ENCODE data around the gene RAB1B.

RAB1B gene

DNA sequence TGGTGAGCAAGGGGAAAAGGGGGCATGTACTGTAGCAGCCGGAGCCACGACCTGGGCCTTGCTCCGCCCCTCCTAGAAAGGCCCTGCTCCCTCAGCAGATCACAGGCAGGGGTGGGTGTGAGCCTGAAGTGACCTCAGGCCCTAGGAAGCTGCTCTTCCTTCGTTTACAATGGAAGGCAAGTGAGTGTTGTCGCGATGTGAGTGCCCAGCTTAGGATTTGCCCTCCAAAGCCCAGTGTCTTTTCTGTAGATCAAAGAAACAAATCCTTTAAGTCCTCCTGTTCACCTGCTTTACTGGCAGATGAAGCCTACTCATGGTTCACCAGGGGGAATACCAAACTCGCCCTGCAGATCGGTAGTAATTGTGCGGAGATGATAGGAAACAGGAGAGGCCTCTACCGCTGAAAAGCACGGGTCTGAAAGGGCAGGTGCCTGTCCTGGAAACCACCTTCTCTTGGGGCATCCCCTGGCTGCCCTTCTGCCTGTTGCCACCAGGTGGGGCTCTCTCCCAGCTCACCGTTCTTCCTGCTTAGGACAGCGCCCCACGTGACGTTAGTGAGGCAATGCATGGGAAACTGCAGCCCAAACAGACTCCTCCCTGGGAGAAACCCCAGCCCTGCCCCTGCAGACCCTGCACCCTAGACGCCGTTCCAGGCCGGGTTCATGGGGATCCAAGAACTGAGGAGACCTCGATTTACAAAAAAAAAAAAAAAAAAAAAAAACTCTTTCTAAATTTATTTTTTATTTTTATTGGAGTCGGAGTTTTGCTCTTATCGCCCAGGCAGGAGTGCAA lies 45.9 kb upstream of the RAB1B start:
- ATAC-seq = peak; percentile 96
- TF ChIP-seq, protein P1, sequence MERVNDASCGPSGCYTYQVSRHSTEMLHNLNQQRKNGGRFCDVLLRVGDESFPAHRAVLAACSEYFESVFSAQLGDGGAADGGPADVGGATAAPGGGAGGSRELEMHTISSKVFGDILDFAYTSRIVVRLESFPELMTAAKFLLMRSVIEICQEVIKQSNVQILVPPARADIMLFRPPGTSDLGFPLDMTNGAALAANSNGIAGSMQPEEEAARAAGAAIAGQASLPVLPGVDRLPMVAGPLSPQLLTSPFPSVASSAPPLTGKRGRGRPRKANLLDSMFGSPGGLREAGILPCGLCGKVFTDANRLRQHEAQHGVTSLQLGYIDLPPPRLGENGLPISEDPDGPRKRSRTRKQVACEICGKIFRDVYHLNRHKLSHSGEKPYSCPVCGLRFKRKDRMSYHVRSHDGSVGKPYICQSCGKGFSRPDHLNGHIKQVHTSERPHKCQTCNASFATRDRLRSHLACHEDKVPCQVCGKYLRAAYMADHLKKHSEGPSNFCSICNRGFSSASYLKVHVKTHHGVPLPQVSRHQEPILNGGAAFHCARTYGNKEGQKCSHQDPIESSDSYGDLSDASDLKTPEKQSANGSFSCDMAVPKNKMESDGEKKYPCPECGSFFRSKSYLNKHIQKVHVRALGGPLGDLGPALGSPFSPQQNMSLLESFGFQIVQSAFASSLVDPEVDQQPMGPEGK (CRISPR knock-in tag; IDR thresholded peaks at IDR 0.05; ENCODE audit: borderline replicate concordance) = no peak
- TF ChIP-seq ZNF8 (CRISPR knock-in tag; IDR thresholded peaks at IDR 0.05) (no peak), SNAI2 (CRISPR knock-in tag; IDR thresholded peaks at IDR 0.05) (peak; percentile 26; the same call in 1 of the 2 replicates), CSDC2 (CRISPR knock-in tag; IDR thresholded peaks at IDR 0.05) (no peak)
- TF ChIP-seq, protein P2, sequence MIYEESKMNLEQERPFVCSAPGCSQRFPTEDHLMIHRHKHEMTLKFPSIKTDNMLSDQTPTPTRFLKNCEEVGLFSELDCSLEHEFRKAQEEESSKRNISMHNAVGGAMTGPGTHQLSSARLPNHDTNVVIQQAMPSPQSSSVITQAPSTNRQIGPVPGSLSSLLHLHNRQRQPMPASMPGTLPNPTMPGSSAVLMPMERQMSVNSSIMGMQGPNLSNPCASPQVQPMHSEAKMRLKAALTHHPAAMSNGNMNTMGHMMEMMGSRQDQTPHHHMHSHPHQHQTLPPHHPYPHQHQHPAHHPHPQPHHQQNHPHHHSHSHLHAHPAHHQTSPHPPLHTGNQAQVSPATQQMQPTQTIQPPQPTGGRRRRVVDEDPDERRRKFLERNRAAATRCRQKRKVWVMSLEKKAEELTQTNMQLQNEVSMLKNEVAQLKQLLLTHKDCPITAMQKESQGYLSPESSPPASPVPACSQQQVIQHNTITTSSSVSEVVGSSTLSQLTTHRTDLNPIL (CRISPR knock-in tag; IDR thresholded peaks at IDR 0.05; ENCODE audit: low read depth) = no peak

DNA sequence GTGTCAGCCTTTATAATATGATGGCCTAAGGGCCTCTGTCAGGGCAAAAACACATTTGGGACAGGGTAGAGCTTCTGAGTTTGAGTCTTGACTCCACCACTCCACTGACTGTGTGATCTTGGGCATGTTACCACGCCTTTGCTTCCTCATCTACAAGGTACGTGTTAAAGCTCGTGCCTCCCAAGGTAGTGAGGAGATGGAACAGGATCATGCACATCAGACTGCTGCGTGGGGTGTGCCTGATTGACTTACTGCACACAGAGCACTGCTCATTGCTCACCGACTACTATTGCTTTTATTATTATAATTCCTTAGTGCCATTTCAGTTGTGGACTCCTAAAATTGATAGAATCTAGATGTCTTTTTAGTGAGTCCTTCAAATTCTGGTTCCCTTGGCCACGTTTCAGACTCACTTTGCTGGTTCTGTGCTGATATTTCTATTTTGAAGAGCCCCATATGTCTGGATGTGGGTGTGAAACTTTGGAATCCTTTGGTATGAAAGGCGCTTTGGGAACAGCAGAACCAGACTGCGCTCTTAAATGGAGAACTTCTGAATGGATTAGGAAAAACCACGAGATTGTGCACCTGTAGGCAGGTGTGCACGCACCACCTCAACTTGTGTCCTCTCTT lies 44.1 kb upstream of the RAB1B start:
- TF ChIP-seq GLIS3 (CRISPR knock-in tag; IDR thresholded peaks at IDR 0.05) (no peak), ZC3H10 (CRISPR knock-in tag; IDR thresholded peaks at IDR 0.05) (no peak), RARB (CRISPR knock-in tag; IDR thresholded peaks at IDR 0.05) (no peak), ISL1 (CRISPR knock-in tag; IDR thresholded peaks at IDR 0.05) (no peak), SNAI2 (CRISPR knock-in tag; IDR thresholded peaks at IDR 0.05) (no peak), ARNTL (CRISPR knock-in tag; IDR thresholded peaks at IDR 0.05; ENCODE audit: borderline replicate concordance, low read depth) (no peak)
- TF ChIP-seq, protein P3, sequence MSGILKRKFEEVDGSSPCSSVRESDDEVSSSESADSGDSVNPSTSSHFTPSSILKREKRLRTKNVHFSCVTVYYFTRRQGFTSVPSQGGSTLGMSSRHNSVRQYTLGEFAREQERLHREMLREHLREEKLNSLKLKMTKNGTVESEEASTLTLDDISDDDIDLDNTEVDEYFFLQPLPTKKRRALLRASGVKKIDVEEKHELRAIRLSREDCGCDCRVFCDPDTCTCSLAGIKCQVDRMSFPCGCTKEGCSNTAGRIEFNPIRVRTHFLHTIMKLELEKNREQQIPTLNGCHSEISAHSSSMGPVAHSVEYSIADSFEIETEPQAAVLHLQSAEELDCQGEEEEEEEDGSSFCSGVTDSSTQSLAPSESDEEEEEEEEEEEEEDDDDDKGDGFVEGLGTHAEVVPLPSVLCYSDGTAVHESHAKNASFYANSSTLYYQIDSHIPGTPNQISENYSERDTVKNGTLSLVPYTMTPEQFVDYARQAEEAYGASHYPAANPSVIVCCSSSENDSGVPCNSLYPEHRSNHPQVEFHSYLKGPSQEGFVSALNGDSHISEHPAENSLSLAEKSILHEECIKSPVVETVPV (CRISPR knock-in tag; IDR thresholded peaks at IDR 0.05) = no peak
- ATAC-seq = no peak

DNA sequence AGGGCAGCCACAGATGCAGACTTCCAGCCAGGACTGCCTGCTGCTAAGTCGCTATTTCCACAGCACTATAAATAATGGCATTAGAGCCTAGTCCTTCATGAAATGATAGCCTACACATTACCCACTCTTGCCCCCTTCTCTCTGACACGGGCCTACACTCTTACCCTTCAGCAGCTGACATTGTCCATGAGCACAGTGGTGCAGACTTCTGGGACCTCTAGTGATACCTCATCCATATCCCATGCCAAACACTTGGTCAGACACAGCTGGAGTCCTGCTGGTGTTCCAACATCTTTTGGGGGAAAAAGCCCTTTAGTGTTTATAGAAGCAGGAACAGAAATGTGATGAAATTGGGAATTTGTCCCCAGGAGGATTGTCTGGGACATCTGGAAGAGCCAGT lies 43.4 kb upstream of the RAB1B start:
- TF ChIP-seq, protein P4, sequence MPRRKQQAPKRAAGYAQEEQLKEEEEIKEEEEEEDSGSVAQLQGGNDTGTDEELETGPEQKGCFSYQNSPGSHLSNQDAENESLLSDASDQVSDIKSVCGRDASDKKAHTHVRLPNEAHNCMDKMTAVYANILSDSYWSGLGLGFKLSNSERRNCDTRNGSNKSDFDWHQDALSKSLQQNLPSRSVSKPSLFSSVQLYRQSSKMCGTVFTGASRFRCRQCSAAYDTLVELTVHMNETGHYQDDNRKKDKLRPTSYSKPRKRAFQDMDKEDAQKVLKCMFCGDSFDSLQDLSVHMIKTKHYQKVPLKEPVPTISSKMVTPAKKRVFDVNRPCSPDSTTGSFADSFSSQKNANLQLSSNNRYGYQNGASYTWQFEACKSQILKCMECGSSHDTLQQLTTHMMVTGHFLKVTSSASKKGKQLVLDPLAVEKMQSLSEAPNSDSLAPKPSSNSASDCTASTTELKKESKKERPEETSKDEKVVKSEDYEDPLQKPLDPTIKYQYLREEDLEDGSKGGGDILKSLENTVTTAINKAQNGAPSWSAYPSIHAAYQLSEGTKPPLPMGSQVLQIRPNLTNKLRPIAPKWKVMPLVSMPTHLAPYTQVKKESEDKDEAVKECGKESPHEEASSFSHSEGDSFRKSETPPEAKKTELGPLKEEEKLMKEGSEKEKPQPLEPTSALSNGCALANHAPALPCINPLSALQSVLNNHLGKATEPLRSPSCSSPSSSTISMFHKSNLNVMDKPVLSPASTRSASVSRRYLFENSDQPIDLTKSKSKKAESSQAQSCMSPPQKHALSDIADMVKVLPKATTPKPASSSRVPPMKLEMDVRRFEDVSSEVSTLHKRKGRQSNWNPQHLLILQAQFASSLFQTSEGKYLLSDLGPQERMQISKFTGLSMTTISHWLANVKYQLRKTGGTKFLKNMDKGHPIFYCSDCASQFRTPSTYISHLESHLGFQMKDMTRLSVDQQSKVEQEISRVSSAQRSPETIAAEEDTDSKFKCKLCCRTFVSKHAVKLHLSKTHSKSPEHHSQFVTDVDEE (CRISPR knock-in tag; IDR thresholded peaks at IDR 0.05) = no peak
- TF ChIP-seq, protein P2 (CRISPR knock-in tag; IDR thresholded peaks at IDR 0.05; ENCODE audit: low read depth) = no peak
- no peak for TF ChIP-seq ZNF8 (CRISPR knock-in tag; IDR thresholded peaks at IDR 0.05)
- no peak for ATAC-seq

DNA sequence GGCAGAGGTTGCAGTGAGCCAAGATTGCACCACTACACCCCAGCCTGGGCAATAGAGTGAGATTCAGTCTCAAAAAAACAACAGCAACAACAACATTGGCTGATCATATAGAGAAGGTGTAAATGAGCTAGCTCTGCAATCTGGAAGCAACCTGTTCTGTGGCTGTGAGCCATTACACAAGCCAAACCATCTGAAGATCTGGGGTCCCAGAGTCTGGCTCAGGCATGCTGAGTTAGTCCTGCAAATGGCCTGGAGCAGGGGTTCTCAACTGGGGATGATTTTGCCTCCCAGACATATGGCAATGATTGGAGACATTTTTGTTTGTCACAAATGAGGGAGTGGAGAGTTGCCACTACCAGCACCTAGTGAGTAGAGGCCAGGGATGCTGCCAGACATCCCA lies 42.3 kb upstream of the RAB1B start:
- ATAC-seq = no peak
- no peak for TF ChIP-seq ZNF8 (CRISPR knock-in tag; IDR thresholded peaks at IDR 0.05)
- no peak for TF ChIP-seq ZNF565 (CRISPR knock-in tag; conservative IDR thresholded peaks at IDR 0.05; ENCODE audit: low read depth)
- TF ChIP-seq ARNTL (CRISPR knock-in tag; IDR thresholded peaks at IDR 0.05; ENCODE audit: borderline replicate concordance, low read depth) = no peak
- TF ChIP-seq CSDC2 (CRISPR knock-in tag; IDR thresholded peaks at IDR 0.05) = no peak
- no peak for TF ChIP-seq TOX (CRISPR knock-in tag; IDR thresholded peaks at IDR 0.05; ENCODE audit: borderline replicate concordance)
- TF ChIP-seq BACH2 (CRISPR knock-in tag; IDR thresholded peaks at IDR 0.05; ENCODE audit: borderline replicate concordance) = no peak
- TF ChIP-seq TCF4 (CRISPR knock-in tag; IDR thresholded peaks at IDR 0.05; ENCODE audit: borderline replicate concordance) = no peak
- TF ChIP-seq, protein P5, sequence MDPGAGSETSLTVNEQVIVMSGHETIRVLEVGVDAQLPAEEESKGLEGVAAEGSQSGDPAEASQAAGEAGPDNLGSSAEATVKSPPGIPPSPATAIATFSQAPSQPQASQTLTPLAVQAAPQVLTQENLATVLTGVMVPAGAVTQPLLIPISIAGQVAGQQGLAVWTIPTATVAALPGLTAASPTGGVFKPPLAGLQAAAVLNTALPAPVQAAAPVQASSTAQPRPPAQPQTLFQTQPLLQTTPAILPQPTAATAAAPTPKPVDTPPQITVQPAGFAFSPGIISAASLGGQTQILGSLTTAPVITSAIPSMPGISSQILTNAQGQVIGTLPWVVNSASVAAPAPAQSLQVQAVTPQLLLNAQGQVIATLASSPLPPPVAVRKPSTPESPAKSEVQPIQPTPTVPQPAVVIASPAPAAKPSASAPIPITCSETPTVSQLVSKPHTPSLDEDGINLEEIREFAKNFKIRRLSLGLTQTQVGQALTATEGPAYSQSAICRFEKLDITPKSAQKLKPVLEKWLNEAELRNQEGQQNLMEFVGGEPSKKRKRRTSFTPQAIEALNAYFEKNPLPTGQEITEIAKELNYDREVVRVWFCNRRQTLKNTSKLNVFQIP (CRISPR knock-in tag; IDR thresholded peaks at IDR 0.05; ENCODE audit: borderline replicate concordance, low read depth) = no peak
- no peak for TF ChIP-seq ZFP3 (CRISPR knock-in tag; IDR thresholded peaks at IDR 0.05)
- no peak for TF ChIP-seq RARB (CRISPR knock-in tag; IDR thresholded peaks at IDR 0.05)
- no peak for TF ChIP-seq PPARA (CRISPR knock-in tag; IDR thresholded peaks at IDR 0.05; ENCODE audit: borderline replicate concordance)
- no peak for TF ChIP-seq OSR1 (CRISPR knock-in tag; IDR thresholded peaks at IDR 0.05)
- TF ChIP-seq, protein P4 (CRISPR knock-in tag; IDR thresholded peaks at IDR 0.05) = no peak
- TF ChIP-seq ISL1 (CRISPR knock-in tag; IDR thresholded peaks at IDR 0.05) = no peak
- TF ChIP-seq ZC3H10 (CRISPR knock-in tag; IDR thresholded peaks at IDR 0.05) = no peak

Data from SK-N-SH treated with all-trans-retinoic acid at 6 μM for 48 hours (cell line).